Body of pancreas (tissue), 4 donors: ENCODE measurements around the gene THSD4.

Experiments
- CTCF ChIP-seq, 7 experiments: fragments of 450-650 bp in 4 of 7; fragments of 200-600 bp in 3 of 7; sonication (generic) in 3 of 7; IDR thresholded peaks; one replicate each; pipeline ENCODE4 v1.5.1; 2016 to 2019; ENCODE audit warnings: antibody characterized with exemption in 7 of 7
- POLR2A ChIP-seq, 3 donors: fragments of 450-650 bp; IDR thresholded peaks; one replicate each; pipeline ENCODE4 v1.6.1; 2016; ENCODE audit warnings: antibody characterized with exemption in 3 of 3, mild to moderate bottlenecking in 2 of 3

GRCh38 chr15:71753346-71753745, 638.1 kb downstream of the THSD4 start:
- TF ChIP-seq POLR2A (IDR thresholded peaks at IDR 0.05) = no peak
- TF ChIP-seq CTCF (IDR thresholded peaks at IDR 0.05) = no peak
